ENCODE results near the gene CHST8.
"Not testable (repeated sequence)": the region's sequence is repeated elsewhere in the genome, so short reads cannot be mapped to it uniquely, and the experiment has no call there.

The CHST8 gene

DNA sequence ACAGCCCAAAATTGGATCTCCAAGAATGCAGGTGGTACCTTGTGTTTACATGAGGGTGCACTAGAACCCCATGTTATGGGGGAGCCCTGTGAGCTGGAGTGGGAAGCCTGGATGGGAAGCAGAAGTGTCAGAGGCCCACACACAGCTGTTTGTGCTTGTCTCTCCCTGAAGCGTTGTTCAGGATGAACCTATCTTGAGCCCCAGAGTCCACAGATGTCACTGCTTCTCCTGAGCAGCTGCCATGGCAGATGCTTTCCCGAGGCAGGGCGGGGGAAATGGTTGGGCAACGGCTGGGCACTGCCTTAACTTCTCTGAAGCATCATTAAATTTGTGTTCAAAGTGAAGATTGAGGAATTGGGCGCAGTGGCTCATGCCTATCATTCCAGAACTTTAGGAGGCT is 17.1 kb upstream of the CHST8 start:
- TF ChIP-seq, protein P1, sequence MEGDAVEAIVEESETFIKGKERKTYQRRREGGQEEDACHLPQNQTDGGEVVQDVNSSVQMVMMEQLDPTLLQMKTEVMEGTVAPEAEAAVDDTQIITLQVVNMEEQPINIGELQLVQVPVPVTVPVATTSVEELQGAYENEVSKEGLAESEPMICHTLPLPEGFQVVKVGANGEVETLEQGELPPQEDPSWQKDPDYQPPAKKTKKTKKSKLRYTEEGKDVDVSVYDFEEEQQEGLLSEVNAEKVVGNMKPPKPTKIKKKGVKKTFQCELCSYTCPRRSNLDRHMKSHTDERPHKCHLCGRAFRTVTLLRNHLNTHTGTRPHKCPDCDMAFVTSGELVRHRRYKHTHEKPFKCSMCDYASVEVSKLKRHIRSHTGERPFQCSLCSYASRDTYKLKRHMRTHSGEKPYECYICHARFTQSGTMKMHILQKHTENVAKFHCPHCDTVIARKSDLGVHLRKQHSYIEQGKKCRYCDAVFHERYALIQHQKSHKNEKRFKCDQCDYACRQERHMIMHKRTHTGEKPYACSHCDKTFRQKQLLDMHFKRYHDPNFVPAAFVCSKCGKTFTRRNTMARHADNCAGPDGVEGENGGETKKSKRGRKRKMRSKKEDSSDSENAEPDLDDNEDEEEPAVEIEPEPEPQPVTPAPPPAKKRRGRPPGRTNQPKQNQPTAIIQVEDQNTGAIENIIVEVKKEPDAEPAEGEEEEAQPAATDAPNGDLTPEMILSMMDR (IDR thresholded peaks at IDR 0.05; ENCODE audit: control insufficient read depth, insufficient read depth, low read depth, low read length, missing control alignments) = no peak
- no peak for DNase-seq (ENCODE audit: low read depth)
- H3K4me3 ChIP-seq (ENCODE audit: control insufficient read depth, low read depth, low read length) = no peak overlapping the region

DNA sequence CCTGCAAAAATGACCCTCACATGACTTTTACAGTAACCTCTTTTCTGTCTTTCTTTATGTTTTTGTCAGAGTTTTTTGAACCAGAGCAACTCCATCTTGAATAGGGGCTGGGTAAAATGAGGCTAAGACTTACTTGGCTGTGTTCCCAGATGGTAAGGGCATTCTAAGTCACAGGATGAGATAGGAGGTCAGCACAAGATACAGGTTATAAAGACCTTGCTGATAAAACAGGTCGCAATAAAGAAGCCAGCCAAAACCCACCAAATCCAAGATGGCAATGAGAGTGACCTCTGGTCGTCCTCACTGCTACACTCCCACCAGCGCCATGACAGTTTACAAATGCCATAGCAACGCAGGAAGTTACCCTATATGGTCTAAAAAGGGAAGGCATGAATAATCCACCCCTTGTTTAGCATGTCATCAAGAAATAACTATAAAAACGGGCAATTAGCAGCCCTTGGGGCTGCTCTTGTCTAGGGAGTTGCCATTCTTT is 15.9 kb upstream of the CHST8 start:
- not testable (repeated sequence) for DNase-seq (ENCODE audit: low read depth); H3K4me3 ChIP-seq (ENCODE audit: control insufficient read depth, low read depth, low read length)

DNA sequence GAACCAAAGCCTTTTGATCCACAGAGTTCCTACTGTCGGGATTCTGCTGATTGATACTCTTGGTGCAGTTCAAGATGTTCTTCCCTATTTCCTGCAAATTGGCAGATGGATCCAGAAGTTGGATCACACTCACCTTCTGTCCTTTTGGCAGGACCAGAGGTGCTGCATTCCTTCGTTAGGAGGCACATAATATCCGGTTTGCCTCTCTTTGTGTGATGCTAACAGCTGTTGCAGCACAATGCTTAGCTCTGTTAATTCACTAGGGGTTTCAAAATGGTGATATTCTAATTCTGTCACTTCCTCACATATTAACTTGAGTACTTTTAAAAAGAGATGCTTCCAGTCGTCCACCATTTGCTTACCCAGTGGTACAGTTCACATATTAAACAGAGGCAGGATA is 15.2 kb upstream of the CHST8 start:
- TF ChIP-seq, protein P1 (IDR thresholded peaks at IDR 0.05; ENCODE audit: control insufficient read depth, insufficient read depth, low read depth, low read length, missing control alignments) = no peak
- no peak for DNase-seq (ENCODE audit: low read depth)
- no peak overlapping the region for H3K4me3 ChIP-seq (ENCODE audit: control insufficient read depth, low read depth, low read length)

DNA sequence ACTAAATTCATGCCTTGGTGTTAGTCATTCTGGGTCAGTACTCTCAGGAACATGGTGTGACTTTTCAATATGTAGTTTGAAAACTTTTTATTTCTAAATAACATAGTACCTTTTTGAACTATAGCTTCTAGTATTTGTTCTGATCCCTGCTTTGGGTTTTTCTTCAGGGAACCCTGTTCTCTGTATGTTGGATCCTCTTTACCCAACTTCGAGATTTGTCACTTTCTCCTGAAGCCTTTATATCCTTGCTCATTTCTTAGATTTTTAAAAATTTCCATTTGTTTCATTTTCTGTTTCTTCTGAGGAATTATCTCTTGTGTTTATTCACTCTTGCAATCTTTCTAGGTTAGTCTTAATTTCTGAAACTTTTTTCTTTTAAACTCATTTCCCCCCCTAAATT is 12.4 kb upstream of the CHST8 start:
- TF ChIP-seq, protein P1 (IDR thresholded peaks at IDR 0.05; ENCODE audit: control insufficient read depth, insufficient read depth, low read depth, low read length, missing control alignments) = no peak
- H3K4me3 ChIP-seq (ENCODE audit: control insufficient read depth, low read depth, low read length) = no peak overlapping the region
- DNase-seq (ENCODE audit: low read depth) = no peak

DNA sequence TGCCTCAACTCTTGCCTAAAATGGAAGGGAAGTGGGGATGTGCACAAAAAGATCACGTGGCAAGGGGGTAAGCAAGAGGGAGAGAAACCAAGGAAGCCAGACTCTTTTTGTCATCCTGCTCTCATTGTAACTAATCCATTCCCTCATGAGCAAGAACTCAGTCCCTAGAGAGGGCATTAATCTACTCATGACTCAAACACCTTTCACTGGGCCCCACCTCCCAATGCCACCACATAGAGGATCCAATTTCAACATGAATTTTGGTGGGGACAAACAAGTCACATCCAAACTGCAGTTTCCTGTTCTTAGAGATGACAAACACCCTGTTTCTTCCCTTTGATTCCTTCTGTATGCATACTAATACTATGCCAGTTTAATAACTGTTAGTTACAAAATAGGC is 11.2 kb upstream of the CHST8 start:
- no peak overlapping the region for H3K4me3 ChIP-seq (ENCODE audit: control insufficient read depth, low read depth, low read length)
- TF ChIP-seq, protein P1 (IDR thresholded peaks at IDR 0.05; ENCODE audit: control insufficient read depth, insufficient read depth, low read depth, low read length, missing control alignments) = no peak
- DNase-seq (ENCODE audit: low read depth) = no peak

DNA sequence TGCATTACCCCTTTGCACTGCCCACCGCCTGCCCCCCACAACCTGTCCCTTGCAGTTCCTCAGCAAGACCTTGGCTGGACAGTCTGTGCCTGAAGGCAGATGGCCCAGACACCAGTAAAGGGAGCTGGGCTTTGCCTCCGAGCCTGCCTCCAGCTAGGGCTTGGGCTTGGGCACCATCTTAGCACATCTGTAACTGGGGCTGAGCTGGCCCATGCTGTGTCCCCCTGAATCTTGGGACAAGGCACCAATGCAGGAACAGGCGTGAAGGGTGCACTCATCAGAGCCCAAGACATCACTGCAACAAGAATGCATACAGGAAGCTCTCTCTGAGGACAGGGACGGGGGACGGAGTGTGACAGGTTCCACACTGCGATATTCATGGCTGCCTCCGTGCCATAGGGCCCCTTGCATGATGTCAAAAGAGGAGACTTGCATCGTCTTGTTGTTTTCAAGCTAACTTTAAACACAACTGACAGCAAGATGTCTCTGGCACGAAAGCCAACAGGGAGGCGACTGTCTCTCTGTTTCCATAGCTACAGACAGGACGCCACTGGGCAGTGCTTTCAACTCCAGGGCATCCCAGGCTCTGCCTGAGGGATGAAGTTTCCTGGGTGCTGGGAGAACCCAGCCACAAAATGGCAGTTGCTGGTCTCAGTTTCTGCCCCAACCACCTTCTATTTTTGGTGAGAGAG is 8.7 kb upstream of the CHST8 start:
- TF ChIP-seq, protein P1 (IDR thresholded peaks at IDR 0.05; ENCODE audit: control insufficient read depth, insufficient read depth, low read depth, low read length, missing control alignments) = no peak
- no peak for DNase-seq (ENCODE audit: low read depth)
- H3K4me3 ChIP-seq (ENCODE audit: control insufficient read depth, low read depth, low read length) = no peak overlapping the region

DNA sequence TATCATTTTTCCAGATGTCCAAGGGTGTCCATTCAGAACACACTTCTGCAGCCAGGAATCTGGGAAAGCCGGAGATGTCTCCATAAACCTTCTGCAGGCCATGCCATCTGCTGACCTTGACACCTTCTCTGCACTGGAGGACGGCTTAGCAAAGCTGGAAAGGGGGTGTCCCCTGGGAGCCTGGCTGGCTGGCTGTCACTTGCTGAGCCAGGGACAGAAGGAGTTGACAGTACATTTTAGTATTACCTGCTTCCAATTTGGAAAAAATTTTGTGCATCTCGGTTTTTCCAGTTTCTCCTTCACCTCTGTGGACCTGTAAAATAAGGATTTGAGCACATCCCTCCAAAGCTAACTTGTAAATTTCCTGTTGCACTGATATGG is 8.1 kb upstream of the CHST8 start:
- TF ChIP-seq, protein P1 (IDR thresholded peaks at IDR 0.05; ENCODE audit: control insufficient read depth, insufficient read depth, low read depth, low read length, missing control alignments) = no peak
- DNase-seq (ENCODE audit: low read depth) = no peak
- no peak overlapping the region for H3K4me3 ChIP-seq (ENCODE audit: control insufficient read depth, low read depth, low read length)
